ENCODE measurements around the gene CFAP157. TPM values are rescaled to one million over a fixed set of nuclear protein-coding genes. Genes with fewer than 3 reads are reported as not detected.
A peak's percentile ranks its signal among the peaks of the same experiment; 100 is the strongest.

The CFAP157 gene
- total and polyA plus RNA-seq, 8 donors: 0.14 to 7.6 (median 0.19) TPM; not detected in 3

DNA sequence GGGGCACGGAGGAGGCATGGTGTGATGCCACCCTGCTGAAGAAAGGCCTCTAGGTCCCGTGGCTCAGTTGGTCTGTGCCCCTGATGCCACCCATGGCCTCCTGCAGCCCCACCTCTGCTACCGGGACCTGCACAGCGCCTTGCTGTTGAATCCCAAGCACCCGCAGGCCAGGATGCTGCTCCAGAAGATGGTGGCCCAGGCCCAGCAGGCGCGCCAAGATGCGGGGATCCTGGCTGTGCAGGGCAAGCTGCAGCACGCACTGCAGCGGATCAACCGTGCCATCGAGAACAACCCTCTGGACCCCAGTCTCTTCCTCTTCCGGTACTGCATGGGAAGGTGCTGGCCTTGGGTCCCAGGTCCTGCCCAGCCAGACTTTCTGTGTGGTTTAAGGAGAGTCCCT is 16.2 kb downstream of the CFAP157 start:
- H3K9me3 ChIP-seq: no peaks in the 10 kb centered on the region
- H3K4me3 ChIP-seq: no peak overlapping the region
- H3K36me3 ChIP-seq: no peaks in the 10 kb centered on the region
- H3K27ac ChIP-seq: no peak overlapping the region
- WGBS, 5 donors: 73 to 95% (median 94%) methylated on average over 2 to 13 of the region's 13 CpGs
- TF ChIP-seq, protein P1, sequence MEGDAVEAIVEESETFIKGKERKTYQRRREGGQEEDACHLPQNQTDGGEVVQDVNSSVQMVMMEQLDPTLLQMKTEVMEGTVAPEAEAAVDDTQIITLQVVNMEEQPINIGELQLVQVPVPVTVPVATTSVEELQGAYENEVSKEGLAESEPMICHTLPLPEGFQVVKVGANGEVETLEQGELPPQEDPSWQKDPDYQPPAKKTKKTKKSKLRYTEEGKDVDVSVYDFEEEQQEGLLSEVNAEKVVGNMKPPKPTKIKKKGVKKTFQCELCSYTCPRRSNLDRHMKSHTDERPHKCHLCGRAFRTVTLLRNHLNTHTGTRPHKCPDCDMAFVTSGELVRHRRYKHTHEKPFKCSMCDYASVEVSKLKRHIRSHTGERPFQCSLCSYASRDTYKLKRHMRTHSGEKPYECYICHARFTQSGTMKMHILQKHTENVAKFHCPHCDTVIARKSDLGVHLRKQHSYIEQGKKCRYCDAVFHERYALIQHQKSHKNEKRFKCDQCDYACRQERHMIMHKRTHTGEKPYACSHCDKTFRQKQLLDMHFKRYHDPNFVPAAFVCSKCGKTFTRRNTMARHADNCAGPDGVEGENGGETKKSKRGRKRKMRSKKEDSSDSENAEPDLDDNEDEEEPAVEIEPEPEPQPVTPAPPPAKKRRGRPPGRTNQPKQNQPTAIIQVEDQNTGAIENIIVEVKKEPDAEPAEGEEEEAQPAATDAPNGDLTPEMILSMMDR (IDR thresholded peaks at IDR 0.05): no peak
- no peak for TF ChIP-seq EP300 (IDR thresholded peaks at IDR 0.05)
- TF ChIP-seq POLR2A (IDR thresholded peaks at IDR 0.05): no peak
- no peak for TF ChIP-seq POLR2AphosphoS5 (IDR thresholded peaks at IDR 0.05)
- DNase-seq: no peak
- H3K27me3 ChIP-seq: peaks cover 0 to 12% (median 0%) of the 10 kb centered on the region in 3 donors
- peaks cover 8 to 20% (median 16%) of the 10 kb centered on the region in 4 donors for H3K4me1 ChIP-seq
- intact Hi-C loops (cut with DNase I; ENCODE audit: low total_unique reads): no loop called here

DNA sequence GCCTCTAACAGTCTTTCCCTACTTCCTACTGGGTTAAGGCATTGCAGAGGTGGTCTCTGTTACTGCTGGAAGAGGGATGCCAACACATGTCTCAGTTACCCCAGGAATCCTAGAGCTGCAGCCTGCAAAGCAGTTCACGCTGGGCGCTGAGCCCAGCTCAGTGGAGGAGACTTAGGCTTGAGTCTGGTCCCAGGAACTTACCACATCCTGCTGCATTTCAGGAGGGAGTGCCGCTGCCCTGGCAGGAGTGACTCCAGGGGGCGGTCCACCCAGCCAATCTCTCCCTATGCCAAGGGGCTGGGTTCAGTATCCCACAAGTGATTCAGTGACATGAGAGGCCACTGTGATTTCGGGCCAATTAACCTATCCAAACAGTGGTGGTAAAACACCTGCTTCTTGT is 16.7 kb downstream of the CFAP157 start:
- 25 to 56% (median 40%) methylated on average over 3 to 5 of the region's 5 CpGs for WGBS, 5 donors
- intact Hi-C loops (cut with DNase I; ENCODE audit: low total_unique reads): no loop called here
- Histone ChIP-seq H3K36me3 (no peaks in the 10 kb centered on the region), H3K9me3 (no peaks in the 10 kb centered on the region), H3K4me3 (no peak overlapping the region), H3K27me3 (peaks cover 0 to 12% (median 0%) of the 10 kb centered on the region in 3 donors), H3K4me1 (peaks cover 8 to 20% (median 16%) of the 10 kb centered on the region in 4 donors), H3K27ac (no peak overlapping the region)
- TF ChIP-seq POLR2AphosphoS5 (IDR thresholded peaks at IDR 0.05) (no peak), POLR2A (IDR thresholded peaks at IDR 0.05) (no peak), EP300 (IDR thresholded peaks at IDR 0.05) (no peak)
- TF ChIP-seq, protein P1 (IDR thresholded peaks at IDR 0.05): no peak
- DNase-seq: peak in 1 of 2 donors; percentile 27

DNA sequence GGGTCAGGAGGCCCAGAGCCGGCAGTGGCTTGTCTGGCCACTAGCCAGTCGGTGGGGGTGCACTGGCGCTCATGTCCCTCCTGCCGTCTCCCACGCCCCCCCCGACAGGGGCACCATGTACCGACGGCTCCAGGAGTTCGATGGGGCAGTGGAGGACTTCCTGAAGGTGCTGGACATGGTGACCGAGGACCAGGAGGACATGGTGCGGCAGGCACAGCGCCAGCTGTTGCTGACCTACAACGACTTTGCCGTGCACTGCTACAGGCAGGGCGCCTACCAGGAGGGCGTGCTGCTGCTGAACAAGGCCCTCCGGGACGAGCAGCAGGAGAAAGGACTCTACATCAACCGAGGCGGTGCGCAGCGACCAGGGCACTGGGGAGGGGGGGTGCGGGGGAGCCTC is 17.2 kb downstream of the CFAP157 start:
- Histone ChIP-seq H3K4me3 (no peak overlapping the region), H3K36me3 (no peaks in the 10 kb centered on the region), H3K4me1 (peaks cover 8 to 20% (median 16%) of the 10 kb centered on the region in 4 donors), H3K9me3 (no peaks in the 10 kb centered on the region), H3K27ac (peak overlapping the region in 1 of 5 donors; percentile 24), H3K27me3 (peaks cover 0 to 12% (median 0%) of the 10 kb centered on the region in 3 donors)
- WGBS, 5 donors: 28 to 46% (median 37%) methylated on average over 20 to 23 of the region's 23 CpGs
- TF ChIP-seq POLR2AphosphoS5 (IDR thresholded peaks at IDR 0.05): no peak
- no peak for TF ChIP-seq EP300 (IDR thresholded peaks at IDR 0.05)
- TF ChIP-seq, protein P1 (IDR thresholded peaks at IDR 0.05): no peak
- no peak for TF ChIP-seq POLR2A (IDR thresholded peaks at IDR 0.05)
- DNase-seq: peak; percentile 59 to 68
- intact Hi-C loops (cut with DNase I; ENCODE audit: low total_unique reads): no loop called here

DNA sequence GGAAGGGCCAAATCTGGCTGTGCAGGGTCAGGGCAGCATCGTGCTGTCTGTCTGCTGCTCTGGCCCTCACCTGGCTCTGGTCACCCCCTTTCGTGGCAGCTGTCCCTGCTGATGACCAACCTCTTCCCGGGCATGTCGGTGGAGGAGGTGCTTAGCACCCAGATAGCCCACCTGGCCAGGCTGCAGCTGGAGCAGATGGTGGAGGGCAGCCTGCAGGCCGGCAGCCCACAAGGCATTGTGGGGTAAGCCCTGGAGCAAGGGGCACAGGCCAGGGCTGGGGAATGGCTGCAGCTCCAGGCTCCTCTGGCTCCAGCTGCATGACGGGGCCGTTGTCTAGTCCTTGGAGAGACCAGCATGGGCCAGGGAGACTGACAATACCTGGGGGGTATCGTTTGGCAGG is 20.1 kb downstream of the CFAP157 start:
- Histone ChIP-seq H3K4me1 (peaks cover 8 to 20% (median 16%) of the 10 kb centered on the region in 4 donors), H3K9me3 (no peaks in the 10 kb centered on the region), H3K36me3 (peaks cover 5 to 22% (median 10%) of the 10 kb centered on the region in 4 donors), H3K27me3 (peaks cover 0 to 12% (median 0%) of the 10 kb centered on the region in 3 donors), H3K4me3 (no peak overlapping the region), H3K27ac (no peak overlapping the region)
- no peak for DNase-seq
- WGBS, 5 donors: 64 to 87% (median 77%) methylated on average over 5 to 8 of the region's 8 CpGs
- intact Hi-C loops (cut with DNase I; ENCODE audit: low total_unique reads): no loop called here
- TF ChIP-seq POLR2A (IDR thresholded peaks at IDR 0.05) (no peak), EP300 (IDR thresholded peaks at IDR 0.05) (no peak), POLR2AphosphoS5 (IDR thresholded peaks at IDR 0.05) (no peak)
- TF ChIP-seq, protein P1 (IDR thresholded peaks at IDR 0.05): no peak

All from stomach (tissue), 9 donors.